Endothelial cell of umbilical vein (primary cell): Measurements from ENCODE around the gene L1CAM. TPM values are rescaled to one million over a fixed set of nuclear protein-coding genes. Genes with fewer than 3 reads are reported as not detected.

Experiments
- BruUV-seq: library from RNA; stranded (reverse); fragments of 400-500 nt; replicated peaks from 2 replicates; lab custom pipeline; 2021; lab: Mats Ljungman, UMichigan
- CTCF ChIA-PET: fragments of 300-600, 350-600 bp; sonication (Branson Sonifier 250); formaldehyde crosslinking; loops from one replicate; lab custom pipeline; 2021; ENCODE audit warnings: antibody characterized with exemption, inconsistent platforms; lab: Charles Lee
- POLR2A ChIA-PET: fragments of 300-600, 350-600 bp; sonication (Branson Sonifier 250); formaldehyde crosslinking; loops from one replicate; lab custom pipeline; 2021; ENCODE audit warnings: antibody characterized with exemption, inconsistent platforms; lab: Charles Lee
- DNase-seq: peaks from one replicate; pipeline ENCODE4 v3.0.0-alpha.2; 2011; ENCODE audit warnings: low read depth, low spot score
- FAIRE-seq: peaks from 2 replicates; lab custom pipeline; 2011; peaks lifted over from hg19 to GRCh38; lab: Jason Lieb, UNC
- H2AFZ ChIP-seq: 2 replicates; pipeline ENCODE4 v1.6.0; 2012; ENCODE audit warnings: low read depth, low read length, control low read depth, inconsistent platforms
- H3K27ac ChIP-seq: 2 replicates; pipeline ENCODE4 v1.5.1; 2011; ENCODE audit warnings: low read depth, mild to moderate bottlenecking, control low read depth, low read length, moderate library complexity; ENCODE audit not compliant: insufficient read depth
- H3K27me3 ChIP-seq, 2 experiments: 2 replicates each; pipeline versions ENCODE4 v1.6.0 to v1.6.1; 2011; ENCODE audit warnings: low read length in 2 of 2, mixed read lengths in 1 of 2; ENCODE audit not compliant: control insufficient read depth in 2 of 2, insufficient read depth in 2 of 2
- H3K36me3 ChIP-seq, 2 experiments: 2 replicates in 1 of 2; 3 replicates in 1 of 2; pipeline ENCODE4 v1.5.1; 2011; ENCODE audit warnings: low read length in 2 of 2, mild to moderate bottlenecking in 1 of 2, moderate library complexity in 1 of 2; ENCODE audit not compliant: control insufficient read depth in 2 of 2, insufficient read depth in 2 of 2; ENCODE audit errors: extremely low read depth in 1 of 2
- H3K4me1 ChIP-seq: 3 replicates; pipeline ENCODE4 v1.5.1; 2011; ENCODE audit warnings: mild to moderate bottlenecking, low read length; ENCODE audit not compliant: control insufficient read depth, insufficient read depth; ENCODE audit errors: extremely low read depth
- H3K4me2 ChIP-seq: 2 replicates; pipeline ENCODE4 v1.6.1; 2011; ENCODE audit warnings: low read length, control low read depth, mixed read lengths; ENCODE audit not compliant: insufficient read depth
- H3K4me3 ChIP-seq, 3 experiments: fragments of 200-600 bp in 1 of 3; sonication (generic), shearing (Covaris generic) in 1 of 3; replicated peaks in 1 of 3; 2 replicates each; pipeline ENCODE4 v1.5.1; 2011 to 2016; ENCODE audit warnings: control low read depth in 3 of 3, low read length in 3 of 3, mild to moderate bottlenecking in 2 of 3, inconsistent platforms in 1 of 3, low read depth in 1 of 3, moderate library complexity in 1 of 3; ENCODE audit not compliant: insufficient read depth in 1 of 3
- H3K79me2 ChIP-seq: 2 replicates; pipeline ENCODE4 v1.6.0; 2012; ENCODE audit warnings: low read length, inconsistent platforms; ENCODE audit not compliant: control insufficient read depth, insufficient read depth
- H3K9ac ChIP-seq: replicated peaks from 2 replicates; pipeline ENCODE3; 2011; ENCODE audit warnings: low read length, control low read depth; ENCODE audit not compliant: insufficient read depth; ENCODE audit errors: extremely low read depth
- H3K9me1 ChIP-seq: replicated peaks from 3 replicates; pipeline ENCODE4 v1.6.0; 2011; ENCODE audit warnings: mild to moderate bottlenecking, low read length; ENCODE audit not compliant: control insufficient read depth, insufficient read depth; ENCODE audit errors: extremely low read depth
- H3K9me3 ChIP-seq: replicated peaks from 2 replicates; pipeline ENCODE4 v1.5.1; 2012; ENCODE audit warnings: low read length, inconsistent platforms; ENCODE audit not compliant: control insufficient read depth, insufficient read depth
- H4K20me1 ChIP-seq: replicated peaks from 2 replicates; pipeline ENCODE3; 2011; ENCODE audit warnings: mild to moderate bottlenecking, low read length; ENCODE audit not compliant: control insufficient read depth, insufficient read depth; ENCODE audit errors: extremely low read depth
- CTCF ChIP-seq, 2 donors: IDR thresholded peaks; 1 replicate in 1 of 2; 2 replicates in 1 of 2; pipeline ENCODE4 v1.5.1; 2011; ENCODE audit warnings: low read length in 2 of 2, mild to moderate bottlenecking in 2 of 2, moderate library complexity in 2 of 2, control low read depth in 1 of 2, inconsistent platforms in 1 of 2, low read depth in 1 of 2; ENCODE audit not compliant: insufficient read depth in 1 of 2; ENCODE audit errors: extremely low read depth in 1 of 2
- POLR2A ChIP-seq: IDR thresholded peaks from 2 replicates; pipeline ENCODE4 v1.6.1; 2012; ENCODE audit warnings: low read depth, mild to moderate bottlenecking, control low read depth, low read length
- dilution Hi-C: fragments of 300-500 bp; cut with MboI; formaldehyde crosslinking; loops from one replicate; pipeline ENCODE4 v1.15.0; 2019; ENCODE audit warnings: low sequenced_read_pairs; ENCODE audit not compliant: extremely low pct_ligation_motif_present
- intact Hi-C: fragments of 100-400 bp; cut with micrococcal nuclease; formaldehyde crosslinking; loops from one replicate; pipeline ENCODE4 v1.10.0; 2022
- polyA plus RNA-seq, 4 experiments: library from polyadenylated mRNA; depleted of rRNA in 3 of 4; stranded (reverse) in 3 of 4; unstranded in 1 of 4; fragments of >200 nt; gene quantifications; 2 replicates each; pipeline versions ENCODE4 v1.2.1 to v1.2.3, GENCODE V29; 2011 to 2012; ENCODE audit warnings: missing spikeins in 1 of 4
- total RNA-seq: library from RNA; stranded (reverse); gene quantifications from 2 replicates; pipeline ENCODE4 v1.2.3, GENCODE V29; 2021

Gene L1CAM
- total and polyA plus RNA-seq, 2 donors (not counting 3 experiments of a cell fraction or from before 2014, with no cell fraction given), result 0.01 TPM; not detected in 1

- Histone ChIP-seq H3K27me3 (no peaks in the 10 kb centered on the region), H3K4me3 (no peak overlapping the region), H3K4me1 (peaks cover 48% of the 10 kb centered on the region), H3K4me2 (no peak overlapping the region), H3K9me3 (no peaks in the 10 kb centered on the region), H3K9ac (no peak overlapping the region), H3K9me1 (no peaks in the 10 kb centered on the region), H3K36me3 (no peaks in the 10 kb centered on the region), H3K79me2 (peaks cover 2% of the 10 kb centered on the region), H3K27ac (no peak overlapping the region), H4K20me1 (no peaks in the 10 kb centered on the region), H2AFZ (no peak overlapping the region)
- dilution Hi-C loops (no loop called here), intact Hi-C loops (loop anchor here (1.0 kb wide), 3 partner anchors 23 to 159 kb away; no protein-coding TSS in a partner anchor)
- POLR2A ChIA-PET, result interaction anchor here (1.0 to 1.6 kb wide), 2 partner anchors 24 to 47 kb away, joined by 3 to 5 read pairs; partner anchors contain the start of gene HCFC1
- no TSS peak for BruUV-seq
- DNase-seq (peak; percentile 67), FAIRE-seq (peak; percentile 91)
- CTCF ChIA-PET, result interaction anchor here (0.6 to 9.0 kb wide), 5 partner anchors 9 to 161 kb away, joined by 3 to 253 read pairs (median 20); partner anchors contain the start of genes NAA10, PLXNB3 and RENBP
- TF ChIP-seq CTCF (IDR thresholded peaks at IDR 0.05; ENCODE audit: extremely low read depth in 1 of 2, insufficient read depth in 1 of 2, low read depth in 1 of 2, low read length in 2 of 2) (peak in 1 of 2 donors; percentile 32), POLR2A (no peak)
Observed at GRCh38 chrX:153924149-153924861, 38.3 kb upstream of the L1CAM start.
